Smooth muscle cell (in vitro differentiated cells): ENCODE data around the gene UROC1. TPM values are rescaled to one million over a fixed set of nuclear protein-coding genes. Genes with fewer than 3 reads are reported as not detected.

Experiments
- DNase-seq: peaks from one replicate; lab custom pipeline; 2025; ENCODE audit not compliant: unreplicated experiment; lab: John Stamatoyannopoulos, UW
- H2AFZ ChIP-seq: fragments of 200-600 bp; sonication (generic); 2 replicates; pipeline ENCODE4 v1.6.0; 2016; ENCODE audit warnings: antibody characterized with exemption, low read depth, mild to moderate bottlenecking
- H3F3A ChIP-seq: fragments of 200-600 bp; sonication (generic); 2 replicates; pipeline ENCODE4 v1.6.0; 2017; ENCODE audit warnings: antibody characterized with exemption, low read depth
- H3K27ac ChIP-seq: fragments of 200-600 bp; sonication (generic); 2 replicates; pipeline ENCODE4 v1.5.1; 2016; ENCODE audit warnings: low read depth, mild to moderate bottlenecking
- H3K27me3 ChIP-seq: fragments of 200-600 bp; sonication (generic); 2 replicates; pipeline ENCODE4 v1.6.1; 2016; ENCODE audit warnings: low read depth, mild to moderate bottlenecking
- H3K36me3 ChIP-seq: fragments of 200-600 bp; sonication (generic); 2 replicates; pipeline ENCODE4 v1.5.1; 2016; ENCODE audit warnings: low read depth
- H3K4me1 ChIP-seq: fragments of 200-600 bp; sonication (generic); 2 replicates; pipeline ENCODE4 v1.5.1; 2016; ENCODE audit warnings: low read depth
- H3K4me2 ChIP-seq: fragments of 200-600 bp; sonication (generic); 2 replicates; pipeline ENCODE4 v1.6.0; 2016; ENCODE audit warnings: mild to moderate bottlenecking
- H3K4me3 ChIP-seq: fragments of 200-600 bp; sonication (generic); 2 replicates; pipeline ENCODE4 v1.5.1; 2016; ENCODE audit warnings: mild to moderate bottlenecking
- H3K79me2 ChIP-seq: fragments of 200-600 bp; sonication (generic); 2 replicates; pipeline ENCODE4 v1.6.0; 2016; ENCODE audit warnings: low read depth, mild to moderate bottlenecking
- H3K9ac ChIP-seq: fragments of 200-600 bp; sonication (generic); 2 replicates; pipeline ENCODE4 v1.6.0; 2016; ENCODE audit warnings: low read depth
- H3K9me3 ChIP-seq: fragments of 200-600 bp; sonication (generic); replicated peaks from 2 replicates; pipeline ENCODE4 v1.5.1; 2016; ENCODE audit warnings: low read depth
- H4K20me1 ChIP-seq: fragments of 200-600 bp; sonication (generic); 2 replicates; pipeline ENCODE4 v1.6.0; 2016; ENCODE audit warnings: low read depth
- CTCF ChIP-seq: fragments of 200-600 bp; sonication (generic); IDR thresholded peaks from 2 replicates; pipeline ENCODE4 v1.5.1; 2017; ENCODE audit warnings: borderline replicate concordance, mild to moderate bottlenecking, antibody characterized with exemption; ENCODE audit not compliant: insufficient read depth, poor library complexity, severe bottlenecking
- WGBS: methylation state at CpG from one replicate; pipeline ENCODE4 v1.1.7; 2016; ENCODE audit warnings: low lambda C conversion rate; 5-methylcytosine and 5-hydroxymethylcytosine counted together
- polyA plus RNA-seq: library from polyadenylated mRNA; unstranded; fragments of >200 nt; fragmentation: Nextera tagmentation; extraction: Ambion mirVana; gene quantifications from 2 replicates; pipeline ENCODE4 v1.2.1, GENCODE V29; 2016
- total RNA-seq: library from RNA; depleted of rRNA; stranded (reverse); fragments of >200 nt; gene quantifications from 2 replicates; pipeline ENCODE4 v1.2.3, GENCODE V29; 2014

UROC1 gene
- total and polyA plus RNA-seq, 2 experiments from 2014 or later = not detected

- Histone ChIP-seq H3F3A (no peaks in the 10 kb centered on the region), H3K36me3 (no peaks in the 10 kb centered on the region), H2AFZ (no peak overlapping the region), H3K4me1 (peaks cover 5% of the 10 kb centered on the region), H3K4me2 (no peak overlapping the region), H3K27me3 (no peaks in the 10 kb centered on the region), H3K9ac (no peak overlapping the region), H3K79me2 (no peaks in the 10 kb centered on the region), H4K20me1 (no peaks in the 10 kb centered on the region), H3K9me3 (no peaks in the 10 kb centered on the region), H3K27ac (no peak overlapping the region), H3K4me3 (no peak overlapping the region)
- TF ChIP-seq CTCF = no peak
- DNase-seq = no peak
- WGBS = 94% methylated on average over 4 of the region's 5 CpGs
These were observed 37.4 kb downstream of the UROC1 start for GRCh38 chr3:126480206-126480605.

DNA sequence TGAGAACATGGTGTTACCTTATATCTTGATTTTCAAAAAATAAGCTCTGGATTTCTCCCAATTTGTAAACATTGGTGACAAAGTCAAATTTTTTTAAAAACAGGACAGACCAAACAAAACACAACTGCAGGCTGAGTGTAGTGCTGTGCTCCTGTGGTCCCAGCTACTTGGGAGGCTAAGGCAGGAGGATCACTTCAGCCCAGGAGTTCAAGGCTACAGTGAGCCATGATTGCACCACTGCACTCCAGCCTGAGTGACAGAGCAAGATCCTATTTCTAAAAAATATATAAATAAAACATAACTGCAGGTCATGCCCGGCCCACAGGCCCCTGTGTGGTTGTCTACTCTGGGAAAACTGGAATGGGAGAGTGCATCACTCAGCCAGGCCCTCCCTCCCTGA lies 37.9 kb downstream of the UROC1 start:
- Histone ChIP-seq H3K27ac (no peak overlapping the region), H3K4me1 (peaks cover 8% of the 10 kb centered on the region), H3K9me3 (no peaks in the 10 kb centered on the region), H4K20me1 (peaks cover 5% of the 10 kb centered on the region), H3K27me3 (no peaks in the 10 kb centered on the region), H3K4me2 (no peak overlapping the region), H2AFZ (no peak overlapping the region), H3K9ac (no peak overlapping the region), H3K79me2 (peaks cover 4% of the 10 kb centered on the region), H3K36me3 (no peaks in the 10 kb centered on the region), H3K4me3 (no peak overlapping the region), H3F3A (no peaks in the 10 kb centered on the region)
- TF ChIP-seq CTCF = no peak
- WGBS = 86% methylated on average over 1 of the region's 1 CpG
- no peak for DNase-seq

DNA sequence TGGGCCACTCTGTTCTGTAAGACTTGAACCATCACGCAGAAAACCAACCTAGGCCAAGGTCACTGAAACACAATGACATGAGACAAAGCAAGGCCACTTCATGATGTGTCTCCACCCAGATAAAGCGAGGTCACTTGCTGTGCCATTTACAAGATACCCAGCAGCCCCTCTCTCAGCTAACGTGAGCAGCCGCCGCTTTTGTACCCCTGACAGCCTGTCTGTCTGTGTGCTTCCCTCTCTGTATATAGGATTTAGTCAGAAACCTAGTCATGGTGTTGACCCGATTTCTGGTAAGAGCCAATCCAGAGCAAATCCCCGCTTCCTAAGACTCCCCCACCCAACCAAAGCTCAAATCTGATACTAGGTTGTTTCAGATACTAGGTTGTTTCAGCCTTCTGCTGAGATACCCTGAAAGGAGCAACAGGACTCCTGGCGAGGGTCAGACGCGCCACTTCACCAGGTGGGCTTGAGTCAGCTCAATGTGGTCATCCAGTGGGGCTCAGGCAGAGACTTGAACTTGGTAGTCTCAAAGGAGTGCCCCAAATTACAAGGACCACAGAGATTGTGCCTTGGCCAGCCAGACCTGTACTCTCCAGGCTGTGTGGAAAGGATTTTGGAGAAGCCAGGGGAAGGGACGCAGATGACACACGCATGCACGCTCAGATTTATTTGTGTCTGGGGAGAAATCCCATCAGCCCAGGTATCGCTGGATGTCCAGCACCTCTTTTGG lies 38.8 kb downstream of the UROC1 start:
- Histone ChIP-seq H3K27me3 (no peaks in the 10 kb centered on the region), H4K20me1 (peaks cover 14% of the 10 kb centered on the region), H2AFZ (no peak overlapping the region), H3K4me3 (no peak overlapping the region), H3K4me1 (peaks cover 17% of the 10 kb centered on the region), H3F3A (no peaks in the 10 kb centered on the region), H3K9ac (no peak overlapping the region), H3K27ac (no peak overlapping the region), H3K79me2 (peaks cover 13% of the 10 kb centered on the region), H3K4me2 (no peak overlapping the region), H3K9me3 (no peaks in the 10 kb centered on the region), H3K36me3 (no peaks in the 10 kb centered on the region)
- TF ChIP-seq CTCF = no peak
- 95% methylated on average over 14 of the region's 14 CpGs for WGBS
- DNase-seq = no peak

GRCh38 chr3:126477061-126477380 lies 40.6 kb downstream of the UROC1 start:
- no peak for TF ChIP-seq CTCF
- no peak overlapping the region for H2AFZ ChIP-seq
- H3K27ac ChIP-seq = no peak overlapping the region
- no peaks in the 10 kb centered on the region for H3K9me3 ChIP-seq
- no peak overlapping the region for H3K9ac ChIP-seq
- 68% methylated on average over 3 of the region's 4 CpGs for WGBS
- H3K4me1 ChIP-seq = peaks cover 33% of the 10 kb centered on the region
- H3K27me3 ChIP-seq = no peaks in the 10 kb centered on the region
- no peak overlapping the region for H3K4me3 ChIP-seq
- DNase-seq = no peak
- H3K4me2 ChIP-seq = no peak overlapping the region
- H3F3A ChIP-seq = no peaks in the 10 kb centered on the region
- peaks cover 31% of the 10 kb centered on the region for H4K20me1 ChIP-seq
- H3K79me2 ChIP-seq = peaks cover 29% of the 10 kb centered on the region
- H3K36me3 ChIP-seq = no peaks in the 10 kb centered on the region
